Stimulated activated CD8-positive, alpha-beta memory T cell treated with anti-CD3 and anti-CD28 coated beads, Interleukin-4, amount 100 ng/mL, for 48 hours (primary cell): Measurements from ENCODE around the gene WDR45B.
"Not testable (repeated sequence)": the region's sequence is repeated elsewhere in the genome, so short reads cannot be mapped to it uniquely, and the experiment has no call there.

Experiments
- DNase-seq: peaks from one replicate; pipeline ENCODE4 v3.0.0-alpha.2; 2020

The WDR45B gene

GRCh38 chr17:82577300-82577699 lies 70.9 kb downstream of the WDR45B start:
- no peak for DNase-seq

GRCh38 chr17:82575581-82576221 lies 72.5 kb downstream of the WDR45B start:
- DNase-seq, result not testable (repeated sequence)

GRCh38 chr17:82574041-82574440 lies 74.2 kb downstream of the WDR45B start:
- DNase-seq, result no peak

GRCh38 chr17:82571855-82572254 lies 76.4 kb downstream of the WDR45B start:
- no peak for DNase-seq

- DNase-seq, result no peak
Observed at GRCh38 chr17:82570277-82570676, 78.0 kb downstream of the WDR45B start.

GRCh38 chr17:82569621-82570020 lies 78.6 kb downstream of the WDR45B start:
- no peak for DNase-seq

GRCh38 chr17:82568997-82569393 lies 79.2 kb downstream of the WDR45B start:
- no peak for DNase-seq

GRCh38 chr17:82567286-82567685 lies 81.0 kb downstream of the WDR45B start:
- no peak for DNase-seq

- DNase-seq, result no peak
Observed at GRCh38 chr17:82566129-82566960, 81.9 kb downstream of the WDR45B start.

- DNase-seq, result no peak
Observed at GRCh38 chr17:82565551-82565950, 82.7 kb downstream of the WDR45B start.
